Smooth muscle cell (in vitro differentiated cells): Measurements from ENCODE around the gene FASTK. TPM values are rescaled to one million over a fixed set of nuclear protein-coding genes. Genes with fewer than 3 reads are reported as not detected.
"Not testable (repeated sequence)": the region's sequence is repeated elsewhere in the genome, so short reads cannot be mapped to it uniquely, and the experiment has no call there.

Experiments used
- DNase-seq: peaks from one replicate; lab custom pipeline; 2025; ENCODE audit not compliant: unreplicated experiment; lab: John Stamatoyannopoulos, UW
- H2AFZ ChIP-seq: fragments of 200-600 bp; sonication (generic); 2 replicates; pipeline ENCODE4 v1.6.0; 2016; ENCODE audit warnings: antibody characterized with exemption, low read depth, mild to moderate bottlenecking
- H3F3A ChIP-seq: fragments of 200-600 bp; sonication (generic); 2 replicates; pipeline ENCODE4 v1.6.0; 2017; ENCODE audit warnings: antibody characterized with exemption, low read depth
- H3K27ac ChIP-seq: fragments of 200-600 bp; sonication (generic); 2 replicates; pipeline ENCODE4 v1.5.1; 2016; ENCODE audit warnings: low read depth, mild to moderate bottlenecking
- H3K27me3 ChIP-seq: fragments of 200-600 bp; sonication (generic); 2 replicates; pipeline ENCODE4 v1.6.1; 2016; ENCODE audit warnings: low read depth, mild to moderate bottlenecking
- H3K36me3 ChIP-seq: fragments of 200-600 bp; sonication (generic); 2 replicates; pipeline ENCODE4 v1.5.1; 2016; ENCODE audit warnings: low read depth
- H3K4me1 ChIP-seq: fragments of 200-600 bp; sonication (generic); 2 replicates; pipeline ENCODE4 v1.5.1; 2016; ENCODE audit warnings: low read depth
- H3K4me2 ChIP-seq: fragments of 200-600 bp; sonication (generic); 2 replicates; pipeline ENCODE4 v1.6.0; 2016; ENCODE audit warnings: mild to moderate bottlenecking
- H3K4me3 ChIP-seq: fragments of 200-600 bp; sonication (generic); 2 replicates; pipeline ENCODE4 v1.5.1; 2016; ENCODE audit warnings: mild to moderate bottlenecking
- H3K79me2 ChIP-seq: fragments of 200-600 bp; sonication (generic); 2 replicates; pipeline ENCODE4 v1.6.0; 2016; ENCODE audit warnings: low read depth, mild to moderate bottlenecking
- H3K9ac ChIP-seq: fragments of 200-600 bp; sonication (generic); 2 replicates; pipeline ENCODE4 v1.6.0; 2016; ENCODE audit warnings: low read depth
- H3K9me3 ChIP-seq: fragments of 200-600 bp; sonication (generic); replicated peaks from 2 replicates; pipeline ENCODE4 v1.5.1; 2016; ENCODE audit warnings: low read depth
- H4K20me1 ChIP-seq: fragments of 200-600 bp; sonication (generic); 2 replicates; pipeline ENCODE4 v1.6.0; 2016; ENCODE audit warnings: low read depth
- CTCF ChIP-seq: fragments of 200-600 bp; sonication (generic); IDR thresholded peaks from 2 replicates; pipeline ENCODE4 v1.5.1; 2017; ENCODE audit warnings: borderline replicate concordance, mild to moderate bottlenecking, antibody characterized with exemption; ENCODE audit not compliant: insufficient read depth, poor library complexity, severe bottlenecking
- WGBS: methylation state at CpG from one replicate; pipeline ENCODE4 v1.1.7; 2016; ENCODE audit warnings: low lambda C conversion rate; 5-methylcytosine and 5-hydroxymethylcytosine counted together
- polyA plus RNA-seq: library from polyadenylated mRNA; unstranded; fragments of >200 nt; fragmentation: Nextera tagmentation; extraction: Ambion mirVana; gene quantifications from 2 replicates; pipeline ENCODE4 v1.2.1, GENCODE V29; 2016
- total RNA-seq: library from RNA; depleted of rRNA; stranded (reverse); fragments of >200 nt; gene quantifications from 2 replicates; pipeline ENCODE4 v1.2.3, GENCODE V29; 2014

Gene FASTK
- total and polyA plus RNA-seq, 2 experiments from 2014 or later = 100 to 177 TPM

GRCh38 chr7:151028948-151029501, 51.6 kb downstream of the FASTK start:
- no peak for DNase-seq
- 61% methylated on average over 17 of the region's 17 CpGs for WGBS

GRCh38 chr7:151028131-151028947, 52.3 kb downstream of the FASTK start, which contains the start of gene ABCB8:
Gene ABCB8, plus strand, starts transcription at chr7:151028450. Its CDS starts 66 bp downstream, at chr7:151028516.
- H3F3A ChIP-seq = no peaks in the 10 kb centered on the region
- peak within 1 kb of the TSS; percentile 86 for H3K27ac ChIP-seq
- TF ChIP-seq CTCF = peak; percentile 35
- H3K4me1 ChIP-seq = peaks cover 19% of the 10 kb centered on the region
- DNase-seq = peak; percentile 96
- H3K27me3 ChIP-seq = no peaks in the 10 kb centered on the region
- H3K79me2 ChIP-seq = peaks cover 22% of the 10 kb centered on the region
- H2AFZ ChIP-seq = peak within 1 kb of the TSS; percentile 26
- H3K36me3 ChIP-seq = no peaks in the 10 kb centered on the region
- 1% methylated on average over 50 of the region's 53 CpGs for WGBS
- H3K4me3 ChIP-seq = peak within 1 kb of the TSS; percentile 61
- peak within 1 kb of the TSS; percentile 88 for H3K4me2 ChIP-seq
- peak within 1 kb of the TSS; percentile 69 for H3K9ac ChIP-seq
- no peaks in the 10 kb centered on the region for H4K20me1 ChIP-seq
- H3K9me3 ChIP-seq = no peaks in the 10 kb centered on the region

More at GRCh38 chr7:151028948-151029501, 51.6 kb downstream of the FASTK start:
- Histone ChIP-seq H3K4me2 (peak overlapping the region; percentile 88), H3K4me1 (peaks cover 19% of the 10 kb centered on the region), H3K27me3 (no peaks in the 10 kb centered on the region), H3K9ac (peak overlapping the region; percentile 64), H2AFZ (peak overlapping the region; percentile 26), H3K36me3 (no peaks in the 10 kb centered on the region), H3K79me2 (peaks cover 22% of the 10 kb centered on the region), H4K20me1 (no peaks in the 10 kb centered on the region), H3K4me3 (peak overlapping the region; percentile 61), H3K9me3 (no peaks in the 10 kb centered on the region), H3F3A (no peaks in the 10 kb centered on the region), H3K27ac (peak overlapping the region; percentile 86)
- no peak for TF ChIP-seq CTCF

GRCh38 chr7:151027728-151028130, 52.9 kb downstream of the FASTK start:
- H3K79me2 ChIP-seq = peaks cover 22% of the 10 kb centered on the region
- not testable (repeated sequence) for H3K27me3 ChIP-seq, H3F3A ChIP-seq, H4K20me1 ChIP-seq, DNase-seq, H3K36me3 ChIP-seq, H3K9me3 ChIP-seq
- peak overlapping the region; percentile 24 for H2AFZ ChIP-seq
- peak overlapping the region; percentile 82 for H3K4me2 ChIP-seq
- peak overlapping the region; percentile 86 for H3K27ac ChIP-seq
- 2% methylated on average over 16 of the region's 16 CpGs for WGBS
- H3K9ac ChIP-seq = peak overlapping the region; percentile 69
- peak overlapping the region; percentile 61 for H3K4me3 ChIP-seq
- H3K4me1 ChIP-seq = peaks cover 19% of the 10 kb centered on the region

GRCh38 chr7:151026771-151027727, 53.6 kb downstream of the FASTK start:
- Histone ChIP-seq H2AFZ (peak overlapping the region; percentile 30), H3K9ac (peak overlapping the region; percentile 69), H3K4me1 (peaks cover 19% of the 10 kb centered on the region), H3K79me2 (peaks cover 17% of the 10 kb centered on the region), H3K4me3 (peak overlapping the region; percentile 61), H3K27ac (peak overlapping the region; percentile 86), H3K4me2 (peak overlapping the region; percentile 82)
- DNase-seq, H3K36me3 ChIP-seq, H3F3A ChIP-seq, H3K9me3 ChIP-seq, H4K20me1 ChIP-seq, H3K27me3 ChIP-seq: not testable (repeated sequence)
- 15% methylated on average over 19 of the region's 19 CpGs for WGBS

Other genes starting within 250 kb of the FASTK start
- gene AOC1, start 228.3 kb downstream of the FASTK start, total RNA-seq = not detected in 2 replicates
- 0.45 TPM in 1 of 2 replicates, not detected in the other for gene AOC1, start 228.3 kb downstream of the FASTK start, polyA plus RNA-seq
- 12.9 and 13.3 TPM in 2 replicates for gene KCNH2, start 102.5 kb downstream of the FASTK start, total RNA-seq
- 32.1 and 37.7 TPM in 2 replicates for gene KCNH2, start 102.5 kb downstream of the FASTK start, polyA plus RNA-seq
- 3.4 and 6.2 TPM in 2 replicates for gene NOS3, start 89.8 kb downstream of the FASTK start, total RNA-seq
- 7.8 and 11.7 TPM in 2 replicates for gene NOS3, start 89.8 kb downstream of the FASTK start, polyA plus RNA-seq
- 1.7 and 2.6 TPM in 2 replicates for gene ATG9B, start 56.3 kb downstream of the FASTK start, total RNA-seq
- 6.5 and 16.6 TPM in 2 replicates for gene ATG9B, start 56.3 kb downstream of the FASTK start, polyA plus RNA-seq
- gene ABCB8, start 52.4 kb downstream of the FASTK start, total RNA-seq = 17.3 and 23.4 TPM in 2 replicates
- gene ABCB8, start 52.4 kb downstream of the FASTK start, polyA plus RNA-seq = 24.2 and 27.0 TPM in 2 replicates
- 2.2 and 2.3 TPM in 2 replicates for gene ASIC3, start 32.3 kb downstream of the FASTK start, total RNA-seq
- 2.0 and 4.7 TPM in 2 replicates for gene ASIC3, start 32.3 kb downstream of the FASTK start, polyA plus RNA-seq
- 18.6 and 22.1 TPM in 2 replicates for gene CDK5, start 22.9 kb downstream of the FASTK start, total RNA-seq
- gene CDK5, start 22.9 kb downstream of the FASTK start, polyA plus RNA-seq = 36.4 and 50.1 TPM in 2 replicates
- gene SLC4A2, start 21.2 kb downstream of the FASTK start, total RNA-seq = 42.3 and 89.3 TPM in 2 replicates
- 96.4 and 104 TPM in 2 replicates for gene SLC4A2, start 21.2 kb downstream of the FASTK start, polyA plus RNA-seq
- 30.3 and 35.9 TPM in 2 replicates for gene TMUB1, start 2.7 kb upstream of the FASTK start, total RNA-seq
- gene TMUB1, start 2.7 kb upstream of the FASTK start, polyA plus RNA-seq = 69.8 and 70.4 TPM in 2 replicates
- gene AGAP3, start 5.7 kb upstream of the FASTK start, total RNA-seq = 27.2 and 29.8 TPM in 2 replicates
- 51.4 and 87.3 TPM in 2 replicates for gene AGAP3, start 5.7 kb upstream of the FASTK start, polyA plus RNA-seq
- gene GBX1, start 86.9 kb upstream of the FASTK start, total RNA-seq = not detected in 2 replicates
- not detected in 2 replicates for gene GBX1, start 86.9 kb upstream of the FASTK start, polyA plus RNA-seq
- not detected in 2 replicates for gene ASB10, start 106.4 kb upstream of the FASTK start, total RNA-seq
- not detected in 2 replicates for gene ASB10, start 106.4 kb upstream of the FASTK start, polyA plus RNA-seq
- gene H2BK1, start 129.7 kb upstream of the FASTK start, total RNA-seq = not detected in 2 replicates
- gene H2BK1, start 129.7 kb upstream of the FASTK start, polyA plus RNA-seq = not detected in 2 replicates
- gene ABCF2, start 146.4 kb upstream of the FASTK start, total RNA-seq = 30.5 and 35.1 TPM in 2 replicates
- gene ABCF2, start 146.4 kb upstream of the FASTK start, polyA plus RNA-seq = 24.2 and 26.5 TPM in 2 replicates
- gene CHPF2, start 151.7 kb upstream of the FASTK start, total RNA-seq = 42.3 and 43.7 TPM in 2 replicates
- 70.8 and 71.8 TPM in 2 replicates for gene CHPF2, start 151.7 kb upstream of the FASTK start, polyA plus RNA-seq
- 35.8 and 44.4 TPM in 2 replicates for gene SMARCD3, start 167.9 kb upstream of the FASTK start, total RNA-seq
- gene SMARCD3, start 167.9 kb upstream of the FASTK start, polyA plus RNA-seq = 58.1 and 66.3 TPM in 2 replicates